ENCODE measurements around the gene FHIT. TPM values are rescaled to one million over a fixed set of nuclear protein-coding genes. Genes with fewer than 3 reads are reported as not detected.

The FHIT gene
- total and polyA plus RNA-seq, 2 of the 4 experiments (the other 2 are of a cell fraction), result 0.07 TPM; not detected in 1

GRCh38 chr3:60854791-60855190 is 396.5 kb downstream of the FHIT start:
- Histone ChIP-seq H3K23ac (ENCODE audit: low read depth, low read length) (no peak overlapping the region), H3K9me1 (ENCODE audit: insufficient read depth, low read length) (no peaks in the 10 kb centered on the region), H2BK20ac (ENCODE audit: low read depth, low read length) (no peak overlapping the region), H3K36me3 (ENCODE audit: control insufficient read depth, insufficient read depth, low read length) (no peaks in the 10 kb centered on the region), H3K9ac (ENCODE audit: low read depth, low read length) (no peak overlapping the region), H3K9me3 (ENCODE audit: control insufficient read depth, insufficient read depth, low read length) (peaks cover 4% of the 10 kb centered on the region), H3K4ac (ENCODE audit: low read depth, low read length) (no peak overlapping the region), H3K14ac (replicated peaks; ENCODE audit: low read depth, low read length) (no peak overlapping the region), H3K27ac (ENCODE audit: insufficient read depth, low read length) (no peak overlapping the region), H2BK5ac (ENCODE audit: low read depth, low read length, poor library complexity, severe bottlenecking) (no peak overlapping the region), H3K79me1 (ENCODE audit: low read depth in 1 of 2, low read length in 2 of 2) (no peaks in the 10 kb centered on the region), H3K4me2 (ENCODE audit: low read depth, low read length) (no peak overlapping the region), H2AFZ (replicated peaks; ENCODE audit: low read length, poor library complexity) (no peak overlapping the region), H3K56ac (ENCODE audit: extremely low read depth, insufficient read depth, low read length) (no peak overlapping the region), H2AK9ac (replicated peaks; ENCODE audit: low read depth, low read length, poor library complexity) (no peak overlapping the region), H3K4me1 (ENCODE audit: control insufficient read depth, insufficient read depth, low read length) (no peaks in the 10 kb centered on the region), H2BK15ac (ENCODE audit: low read depth, low read length) (no peak overlapping the region), H3K27me3 (ENCODE audit: control insufficient read depth, insufficient read depth, low read length) (no peaks in the 10 kb centered on the region), H2AK5ac (ENCODE audit: low read depth, low read length) (no peak overlapping the region), H2BK120ac (ENCODE audit: low read depth, low read length) (no peak overlapping the region), H3K4me3 (ENCODE audit: insufficient read depth, low read depth, low read length) (no peak overlapping the region), H4K8ac (ENCODE audit: low read depth in 2 of 2, low read length in 2 of 2) (no peak overlapping the region), H4K5ac (ENCODE audit: low read depth, low read length) (no peak overlapping the region), H4K20me1 (ENCODE audit: insufficient read depth, low read length) (no peaks in the 10 kb centered on the region), H4K91ac (ENCODE audit: insufficient read depth, low read depth, low read length) (no peak overlapping the region), H3K18ac (ENCODE audit: low read depth, low read length) (no peak overlapping the region)
- no peak for ATAC-seq (ENCODE audit: low read depth)
- dilution Hi-C loops (cut with HindIII; ENCODE audit: low sequenced_read_pairs, unreplicated experiment) (no loop called here), in situ Hi-C loops (cut with MboI; ENCODE audit: low sequenced_read_pairs) (no loop called here), intact Hi-C loops (cut with micrococcal nuclease) (no loop called here)
- no TSS peak for BruUV-seq (replicated peaks)
- WGBS, 2 experiments (ENCODE audit: extremely low coverage in 2 of 2, insufficient read length in 1 of 2), result no CpG with 5 or more reads among the region's 1 CpG
- TF ChIP-seq CHD1 (IDR thresholded peaks at IDR 0.05; ENCODE audit: low read depth, low read length), result no peak
- no peak for TF ChIP-seq CEBPB (IDR thresholded peaks at IDR 0.05; ENCODE audit: low read depth, low read length)
- TF ChIP-seq FOS (IDR thresholded peaks at IDR 0.05; ENCODE audit: low read depth, low read length), result no peak
- TF ChIP-seq RCOR1 (IDR thresholded peaks at IDR 0.05; ENCODE audit: insufficient replicate concordance, low read length), result no peak
- TF ChIP-seq USF2 (IDR thresholded peaks at IDR 0.05; ENCODE audit: low read depth, low read length), result no peak
- TF ChIP-seq MXI1 (IDR thresholded peaks at IDR 0.05; ENCODE audit: borderline replicate concordance, low read depth, low read length), result no peak
- no peak for TF ChIP-seq CTCF (conservative IDR thresholded peaks at IDR 0.05; ENCODE audit: low read depth, low read length)
- no peak for TF ChIP-seq RFX5 (IDR thresholded peaks at IDR 0.05; ENCODE audit: low read depth, low read length)
- TF ChIP-seq MAFK (IDR thresholded peaks at IDR 0.05; ENCODE audit: low read depth, low read length), result no peak
- TF ChIP-seq NFE2L2 (IDR thresholded peaks at IDR 0.05; ENCODE audit: low read depth, low read length), result no peak
- ChIA-PET POLR2A (ENCODE audit: unreplicated experiment) (no interaction called here), CTCF (no interaction called here)
- no peak for DNase-seq
